ENCODE measurements around the gene ADAMTS6.

Gene ADAMTS6

DNA sequence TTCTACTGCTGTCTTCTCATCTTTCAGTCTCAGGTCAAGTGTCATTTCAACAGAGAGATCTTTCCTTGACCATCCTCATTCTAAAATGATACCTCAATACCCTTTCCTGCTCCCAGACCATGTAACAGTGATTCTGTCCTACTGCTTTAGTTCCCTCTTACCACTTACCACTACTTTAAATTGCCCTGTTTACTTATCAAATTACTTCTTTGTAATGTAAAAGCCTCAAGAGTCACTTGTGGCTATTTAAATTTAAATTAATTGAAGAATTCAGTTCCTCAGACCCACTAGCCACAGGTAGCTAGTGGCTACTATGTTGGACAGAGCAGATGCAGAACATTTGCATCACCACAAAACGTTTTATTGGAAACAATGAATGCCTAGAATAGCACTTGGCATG is 217.3 kb downstream of the ADAMTS6 start:
- no peak for DNase-seq

DNA sequence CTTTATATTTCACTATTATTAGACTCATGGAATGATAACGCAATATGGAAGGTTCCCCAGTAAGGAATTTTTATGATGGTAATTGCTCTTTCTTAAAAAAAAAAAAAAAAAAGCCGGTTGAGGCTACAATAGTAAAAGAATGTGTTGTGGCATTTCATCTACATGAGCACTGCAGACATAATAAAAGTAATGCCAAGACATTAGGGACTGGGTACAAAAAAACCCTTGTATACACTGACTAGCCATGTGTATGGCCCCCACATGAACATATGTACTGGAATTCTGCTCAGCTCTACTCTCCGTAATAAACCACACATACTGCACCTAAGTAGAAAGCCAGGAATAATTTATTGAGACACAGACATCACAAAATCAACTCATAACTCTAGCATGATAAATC is 218.4 kb downstream of the ADAMTS6 start:
- no peak for DNase-seq

DNA sequence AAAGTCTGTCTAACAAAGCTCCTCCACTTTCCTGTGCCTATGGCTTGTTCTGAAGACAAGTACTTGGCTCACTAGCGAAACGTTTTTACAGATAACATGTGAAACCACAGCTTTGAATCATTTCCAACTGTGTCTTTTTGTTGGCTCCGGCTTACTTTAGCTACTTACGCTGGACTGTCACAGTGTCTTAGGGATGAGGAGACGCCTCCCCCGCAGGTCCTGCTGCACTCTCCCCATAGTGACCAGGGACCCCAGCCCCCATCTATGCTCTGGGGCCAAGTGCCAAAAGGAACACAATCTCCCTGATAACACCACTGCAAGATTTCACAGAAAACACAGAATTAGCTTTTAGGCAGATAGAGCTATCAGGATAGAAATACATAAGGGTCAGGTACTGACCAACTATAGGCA is 219.1 kb downstream of the ADAMTS6 start:
- DNase-seq = no peak

DNA sequence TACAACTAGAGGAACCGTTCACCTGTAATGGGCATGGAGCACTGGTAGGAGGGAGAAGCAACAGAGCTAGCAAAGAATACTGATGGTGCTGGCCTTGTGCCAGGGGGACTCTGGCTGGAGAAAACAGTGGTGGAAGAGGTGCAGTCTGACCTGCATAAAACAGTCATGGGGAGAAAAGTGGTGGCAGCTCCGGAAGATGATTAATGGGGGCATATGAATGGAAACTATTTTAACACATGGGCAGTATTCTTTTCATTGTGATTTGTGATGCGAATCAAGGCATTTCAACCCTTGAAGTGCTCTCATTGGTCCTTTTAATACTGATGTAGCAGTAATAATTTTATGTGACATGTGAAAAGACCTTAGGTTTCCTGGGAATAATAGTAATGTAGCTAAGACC is 219.6 kb downstream of the ADAMTS6 start:
- peak; percentile 5 for DNase-seq

GRCh38 chr5:65261499-65261898 is 220.2 kb downstream of the ADAMTS6 start:
- no peak for DNase-seq

GRCh38 chr5:65255294-65255693 is 226.4 kb downstream of the ADAMTS6 start:
- no peak for DNase-seq

DNA sequence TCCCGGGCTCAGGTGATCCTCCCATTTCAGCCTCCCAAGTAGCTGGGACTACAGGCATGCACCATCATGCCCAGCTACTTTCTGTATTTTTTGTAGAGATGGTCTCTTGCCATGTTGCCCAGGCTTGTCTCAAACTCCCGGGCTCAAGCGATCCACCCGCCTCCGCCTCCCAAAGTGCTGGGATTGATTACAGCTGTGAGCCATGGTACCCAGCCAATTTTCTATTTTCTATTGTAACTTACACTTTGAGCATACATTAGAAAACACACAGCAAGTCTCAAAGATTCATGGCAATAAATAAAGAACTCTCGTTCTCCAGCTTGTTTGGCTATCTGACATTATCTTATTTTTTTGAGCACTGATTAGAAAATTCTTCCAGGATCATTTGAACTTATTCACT is 228.7 kb downstream of the ADAMTS6 start:
- DNase-seq = no peak

- DNase-seq = no peak
These were observed 232.8 kb downstream of the ADAMTS6 start for GRCh38 chr5:65248896-65249295.

DNA sequence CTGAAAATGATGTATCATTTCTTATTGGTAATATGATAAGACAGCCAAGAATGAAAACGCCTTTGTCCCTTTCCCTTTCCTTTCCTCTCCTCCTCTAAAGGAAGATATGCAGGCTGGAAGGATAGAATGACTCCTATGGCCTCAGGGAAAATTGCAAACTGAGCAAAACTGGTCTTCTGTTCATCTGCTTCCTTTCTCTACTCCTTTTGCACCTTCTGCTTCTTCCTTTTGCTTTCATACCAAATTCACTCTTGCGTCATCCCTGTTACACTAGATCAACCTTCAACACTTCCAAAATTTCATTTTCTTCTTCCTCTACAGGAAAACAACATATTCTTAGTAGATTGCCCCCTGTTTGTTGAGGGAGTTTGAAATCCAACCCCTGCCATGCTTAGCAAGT is 234.1 kb downstream of the ADAMTS6 start:
- DNase-seq = no peak

- DNase-seq = no peak
These were observed 235.0 kb downstream of the ADAMTS6 start for GRCh38 chr5:65246741-65247140.

DNA sequence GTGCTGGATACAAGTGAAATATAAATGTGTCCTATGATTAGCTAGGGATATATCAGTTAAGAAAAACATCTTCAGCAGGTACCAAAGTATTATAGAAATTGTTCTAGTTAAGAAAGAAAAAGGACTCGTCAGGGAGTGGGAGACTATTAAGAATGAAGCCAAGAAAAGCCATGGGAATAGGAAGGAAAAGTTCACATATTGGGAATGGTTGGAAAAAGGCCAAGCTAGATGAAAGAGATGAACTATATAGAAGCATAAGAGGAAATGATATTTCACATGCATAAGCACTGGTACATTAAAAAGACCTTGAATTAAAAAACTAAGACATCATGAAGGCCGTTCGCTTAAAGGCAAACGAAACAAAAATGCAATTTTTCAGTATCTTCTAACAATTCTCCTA is 237.7 kb downstream of the ADAMTS6 start:
- DNase-seq = no peak

- no peak for DNase-seq
These were observed 238.6 kb downstream of the ADAMTS6 start for GRCh38 chr5:65243161-65243560.

DNA sequence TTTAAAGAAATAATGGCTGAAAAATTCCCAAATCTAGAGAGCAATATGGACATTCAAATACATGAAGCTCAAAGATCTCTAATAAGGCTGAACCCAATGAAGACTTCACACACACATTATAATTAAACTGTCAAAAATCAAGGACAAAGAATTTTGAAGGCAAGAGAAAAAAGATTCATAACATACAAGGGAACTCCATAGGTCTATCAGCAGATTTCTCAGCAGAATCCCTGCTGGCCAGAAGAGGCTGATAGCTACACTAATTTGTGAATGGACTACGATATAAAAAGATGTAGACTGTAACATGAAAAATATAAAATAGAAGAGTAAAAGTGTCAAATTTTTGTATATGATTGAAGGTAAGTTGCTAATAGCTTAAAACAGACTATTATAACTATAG is 251.9 kb downstream of the ADAMTS6 start:
- DNase-seq = no peak

GRCh38 chr5:65213921-65214525 is 267.7 kb downstream of the ADAMTS6 start:
- DNase-seq = peak; percentile 17

GRCh38 chr5:65209341-65209740 is 272.4 kb downstream of the ADAMTS6 start:
- DNase-seq = no peak

GRCh38 chr5:65204966-65205365 is 276.8 kb downstream of the ADAMTS6 start:
- no peak for DNase-seq

DNA sequence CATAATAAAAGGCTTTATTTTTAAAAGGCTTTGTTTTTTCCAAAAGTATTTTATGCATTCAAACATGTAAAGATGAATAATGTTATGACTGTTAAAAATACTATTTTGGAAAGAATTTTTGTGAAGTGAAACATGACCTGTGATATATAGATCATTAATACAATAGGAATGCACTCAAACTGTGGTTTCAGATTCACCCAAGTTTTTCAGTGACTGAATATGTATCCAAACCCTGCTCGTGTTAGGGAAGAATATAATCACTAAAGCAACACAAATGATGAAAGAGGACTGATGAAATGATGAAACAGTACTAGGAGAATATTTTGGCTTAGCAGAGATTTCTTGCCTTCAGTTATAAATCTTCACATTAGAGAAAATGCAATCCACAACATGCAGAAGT is 278.0 kb downstream of the ADAMTS6 start:
- no peak for DNase-seq

DNA sequence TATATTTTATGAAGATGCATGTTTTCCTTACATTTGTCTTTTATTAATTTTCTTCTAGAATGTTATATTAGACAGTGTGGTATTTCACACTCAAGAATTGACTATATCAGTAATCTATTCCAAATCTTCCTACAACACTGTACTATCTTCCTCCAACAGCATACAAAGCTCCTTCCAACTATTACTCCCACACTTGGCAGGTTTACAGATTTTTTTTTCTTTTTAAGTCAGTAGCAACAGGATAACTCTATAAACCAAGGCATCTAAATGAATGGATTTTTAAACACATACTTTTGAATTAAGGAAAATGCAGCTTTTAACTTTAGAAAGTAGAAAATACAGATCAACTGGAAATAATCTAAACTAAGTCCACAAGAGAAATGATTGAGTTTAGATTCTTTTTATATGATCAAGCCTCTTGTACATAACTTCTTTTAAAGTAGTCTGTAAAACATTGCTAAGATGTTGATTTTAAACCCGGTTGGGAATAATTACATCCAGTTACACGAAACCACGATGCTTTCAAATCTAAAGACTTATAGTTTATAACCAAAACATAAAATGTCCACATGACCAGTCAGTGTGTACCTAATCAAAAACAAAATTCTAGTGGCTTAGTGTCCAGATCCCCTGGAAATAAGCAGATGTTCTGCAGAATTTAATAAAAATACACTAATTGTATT is 281.6 kb downstream of the ADAMTS6 start:
- no peak for DNase-seq

GRCh38 chr5:65198456-65199120 is 283.1 kb downstream of the ADAMTS6 start:
- DNase-seq = no peak

DNA sequence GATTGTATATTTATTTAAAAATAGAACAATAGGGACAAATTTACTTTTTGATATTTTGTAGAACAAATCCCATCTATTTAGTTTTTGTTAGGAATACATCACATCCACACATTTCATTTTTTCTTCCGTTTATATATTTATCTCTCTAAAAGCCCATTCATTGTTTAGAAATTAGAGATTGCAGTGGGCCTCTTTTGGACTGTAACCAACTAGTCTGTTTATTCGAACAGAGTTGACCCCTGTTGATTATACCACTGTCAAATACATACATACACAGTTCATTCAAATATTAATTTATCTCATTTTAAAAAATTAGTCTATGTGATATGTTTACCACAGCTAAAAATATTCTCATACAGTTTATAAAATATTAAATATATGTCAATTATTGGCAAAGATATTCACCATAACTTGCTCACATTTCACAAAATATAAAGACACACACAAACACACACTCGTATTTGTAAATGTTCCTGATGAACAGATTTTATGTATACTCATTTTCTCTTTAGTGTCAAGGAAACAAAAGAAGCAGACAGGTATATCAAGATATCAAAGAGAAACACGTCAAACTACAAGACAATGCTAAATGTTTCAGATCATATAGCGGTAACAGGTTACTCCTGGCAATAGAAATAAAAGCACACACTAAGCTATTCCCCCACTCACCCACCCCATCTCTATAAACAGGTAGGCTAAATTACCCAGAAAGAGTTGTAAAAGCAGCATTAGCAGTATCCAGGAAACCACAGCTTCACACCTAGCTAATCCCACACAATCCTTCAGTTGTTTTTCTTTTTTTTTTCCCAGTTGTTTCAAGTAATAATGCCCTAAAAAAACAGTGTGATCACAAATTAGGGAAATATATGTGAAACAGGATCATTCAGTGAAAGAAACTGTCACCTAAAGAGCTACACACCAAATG is 283.9 kb downstream of the ADAMTS6 start:
- DNase-seq = no peak

DNA sequence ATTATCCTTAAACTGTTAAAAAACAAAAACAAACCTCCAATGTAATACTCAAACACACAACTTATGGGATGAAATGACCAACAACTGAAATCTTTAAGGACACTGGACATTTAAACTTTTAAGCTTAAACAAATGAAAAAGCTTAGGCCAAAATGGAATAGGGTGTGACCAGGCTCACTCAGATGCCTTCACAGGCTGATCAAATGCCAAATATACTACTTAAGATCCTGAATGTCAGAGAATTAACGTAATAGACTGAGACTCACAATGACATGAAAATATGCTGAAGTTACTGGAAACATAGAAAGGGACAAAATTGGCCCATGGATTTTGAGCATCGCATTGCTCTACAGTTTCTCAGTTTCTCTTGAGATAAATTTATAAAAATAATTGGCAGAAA is 286.8 kb downstream of the ADAMTS6 start:
- no peak for DNase-seq

GRCh38 chr5:65192331-65192730 is 289.4 kb downstream of the ADAMTS6 start:
- DNase-seq = no peak

DNA sequence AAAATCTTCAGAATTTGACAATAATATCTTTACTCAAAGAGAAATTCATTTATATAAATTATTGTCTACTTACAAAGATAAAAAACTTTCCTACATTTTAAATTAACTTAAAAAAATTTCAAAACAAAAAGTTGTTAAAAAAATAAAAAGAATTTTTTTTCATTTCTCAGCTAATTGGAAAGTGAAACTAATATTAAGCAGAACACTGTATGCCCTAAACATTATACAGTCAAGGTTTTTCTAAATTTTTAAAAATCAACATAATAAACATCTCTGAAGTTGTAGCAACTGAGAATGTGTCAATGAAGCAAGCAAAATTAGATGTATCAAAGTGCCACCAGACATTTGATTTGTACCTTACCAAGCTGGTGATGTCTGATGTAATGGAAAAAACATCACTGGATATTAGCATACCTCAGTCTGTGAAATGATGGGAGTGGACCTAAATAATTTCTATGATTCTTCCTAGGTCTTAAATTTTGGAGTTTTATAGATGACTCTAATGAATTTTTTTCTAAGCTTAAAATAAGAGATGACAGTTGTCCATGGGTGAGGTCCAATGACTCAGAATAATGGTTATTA is 290.1 kb downstream of the ADAMTS6 start:
- DNase-seq = no peak
